ENCODE data around the gene PCNA. TPM values are rescaled to one million over a fixed set of nuclear protein-coding genes. Genes with fewer than 3 reads are reported as not detected.

Gene PCNA
- total RNA-seq, 1 experiment from 2014 or later, result 273 TPM

DNA sequence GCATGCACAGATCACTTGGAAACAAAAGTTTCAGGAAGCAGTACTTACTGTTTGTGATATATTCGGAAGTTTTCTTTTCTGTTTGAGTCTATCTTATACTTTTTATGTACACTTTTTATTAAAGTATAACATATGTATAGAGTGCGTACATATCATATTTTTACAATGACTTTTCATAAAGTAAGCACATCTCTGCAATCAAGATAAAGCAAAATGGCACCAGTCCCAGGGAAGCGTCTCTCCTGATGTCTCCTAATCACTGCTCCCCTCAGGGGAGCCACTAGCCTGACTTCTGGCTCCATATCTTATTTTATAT, 33.4 kb upstream of the PCNA start:
- Histone ChIP-seq H3K9me2 (ENCODE audit: insufficient read depth) (no peaks in the 10 kb centered on the region), H3K36me3 (ENCODE audit: control insufficient read depth in 1 of 2, insufficient read depth in 2 of 2, low read length in 2 of 2) (no peaks in the 10 kb centered on the region), H3K9me3 (ENCODE audit: control insufficient read depth in 1 of 2, insufficient read depth in 1 of 2, low read depth in 1 of 2, low read length in 2 of 2) (no peaks in the 10 kb centered on the region), H3K27me3 (ENCODE audit: insufficient read depth, low read length) (no peaks in the 10 kb centered on the region), H3K27ac (ENCODE audit: low read depth, low read length) (peak overlapping the region; percentile 39; the same call in 1 of the 2 replicates), H4K20me1 (ENCODE audit: insufficient read depth) (no peaks in the 10 kb centered on the region), H3K4me1 (ENCODE audit: control insufficient read depth in 1 of 2, insufficient read depth in 2 of 2, low read length in 2 of 2) (peaks cover 36 to 82% of the 10 kb centered on the region in 2 experiments), H3K79me2 (ENCODE audit: insufficient read depth, low read length) (peaks cover 45% of the 10 kb centered on the region), H2AFZ (ENCODE audit: low read depth, low read length, poor library complexity, severe bottlenecking) (no peak overlapping the region), H3K9ac (ENCODE audit: low read length) (peak overlapping the region; percentile 62), H3K4me2 (ENCODE audit: low read length) (peak overlapping the region; percentile 69), H3K4me3 (replicated peaks in 1 of 2; ENCODE audit: low read depth in 1 of 2, low read length in 2 of 2) (peak overlapping the region in 1 of 2 experiments; percentile 31; a peak in 1 of 4 replicates)
- TF ChIP-seq SIN3A (IDR thresholded peaks at IDR 0.05; ENCODE audit: low read depth) (no peak), CBX3 (IDR thresholded peaks at IDR 0.05; ENCODE audit: low read depth) (no peak), ELF1 (IDR thresholded peaks at IDR 0.05; ENCODE audit: borderline replicate concordance, low read depth) (no peak), FOSL1 (IDR thresholded peaks at IDR 0.05; ENCODE audit: low read depth) (no peak), CEBPB (IDR thresholded peaks at IDR 0.05; ENCODE audit: low read depth) (no peak), RAD21 (IDR thresholded peaks at IDR 0.05; ENCODE audit: low read depth) (no peak), JUND (IDR thresholded peaks at IDR 0.05) (no peak), SP1 (IDR thresholded peaks at IDR 0.05; ENCODE audit: low read depth) (no peak), YY1 (IDR thresholded peaks at IDR 0.05; ENCODE audit: extremely low read depth, insufficient replicate concordance, low read depth, low read length) (no peak), EZH2 (IDR thresholded peaks at IDR 0.05) (no peak)
- TF ChIP-seq, protein P1, sequence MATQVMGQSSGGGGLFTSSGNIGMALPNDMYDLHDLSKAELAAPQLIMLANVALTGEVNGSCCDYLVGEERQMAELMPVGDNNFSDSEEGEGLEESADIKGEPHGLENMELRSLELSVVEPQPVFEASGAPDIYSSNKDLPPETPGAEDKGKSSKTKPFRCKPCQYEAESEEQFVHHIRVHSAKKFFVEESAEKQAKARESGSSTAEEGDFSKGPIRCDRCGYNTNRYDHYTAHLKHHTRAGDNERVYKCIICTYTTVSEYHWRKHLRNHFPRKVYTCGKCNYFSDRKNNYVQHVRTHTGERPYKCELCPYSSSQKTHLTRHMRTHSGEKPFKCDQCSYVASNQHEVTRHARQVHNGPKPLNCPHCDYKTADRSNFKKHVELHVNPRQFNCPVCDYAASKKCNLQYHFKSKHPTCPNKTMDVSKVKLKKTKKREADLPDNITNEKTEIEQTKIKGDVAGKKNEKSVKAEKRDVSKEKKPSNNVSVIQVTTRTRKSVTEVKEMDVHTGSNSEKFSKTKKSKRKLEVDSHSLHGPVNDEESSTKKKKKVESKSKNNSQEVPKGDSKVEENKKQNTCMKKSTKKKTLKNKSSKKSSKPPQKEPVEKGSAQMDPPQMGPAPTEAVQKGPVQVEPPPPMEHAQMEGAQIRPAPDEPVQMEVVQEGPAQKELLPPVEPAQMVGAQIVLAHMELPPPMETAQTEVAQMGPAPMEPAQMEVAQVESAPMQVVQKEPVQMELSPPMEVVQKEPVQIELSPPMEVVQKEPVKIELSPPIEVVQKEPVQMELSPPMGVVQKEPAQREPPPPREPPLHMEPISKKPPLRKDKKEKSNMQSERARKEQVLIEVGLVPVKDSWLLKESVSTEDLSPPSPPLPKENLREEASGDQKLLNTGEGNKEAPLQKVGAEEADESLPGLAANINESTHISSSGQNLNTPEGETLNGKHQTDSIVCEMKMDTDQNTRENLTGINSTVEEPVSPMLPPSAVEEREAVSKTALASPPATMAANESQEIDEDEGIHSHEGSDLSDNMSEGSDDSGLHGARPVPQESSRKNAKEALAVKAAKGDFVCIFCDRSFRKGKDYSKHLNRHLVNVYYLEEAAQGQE (IDR thresholded peaks at IDR 0.05; ENCODE audit: low read depth), result no peak
- TF ChIP-seq, protein P2, sequence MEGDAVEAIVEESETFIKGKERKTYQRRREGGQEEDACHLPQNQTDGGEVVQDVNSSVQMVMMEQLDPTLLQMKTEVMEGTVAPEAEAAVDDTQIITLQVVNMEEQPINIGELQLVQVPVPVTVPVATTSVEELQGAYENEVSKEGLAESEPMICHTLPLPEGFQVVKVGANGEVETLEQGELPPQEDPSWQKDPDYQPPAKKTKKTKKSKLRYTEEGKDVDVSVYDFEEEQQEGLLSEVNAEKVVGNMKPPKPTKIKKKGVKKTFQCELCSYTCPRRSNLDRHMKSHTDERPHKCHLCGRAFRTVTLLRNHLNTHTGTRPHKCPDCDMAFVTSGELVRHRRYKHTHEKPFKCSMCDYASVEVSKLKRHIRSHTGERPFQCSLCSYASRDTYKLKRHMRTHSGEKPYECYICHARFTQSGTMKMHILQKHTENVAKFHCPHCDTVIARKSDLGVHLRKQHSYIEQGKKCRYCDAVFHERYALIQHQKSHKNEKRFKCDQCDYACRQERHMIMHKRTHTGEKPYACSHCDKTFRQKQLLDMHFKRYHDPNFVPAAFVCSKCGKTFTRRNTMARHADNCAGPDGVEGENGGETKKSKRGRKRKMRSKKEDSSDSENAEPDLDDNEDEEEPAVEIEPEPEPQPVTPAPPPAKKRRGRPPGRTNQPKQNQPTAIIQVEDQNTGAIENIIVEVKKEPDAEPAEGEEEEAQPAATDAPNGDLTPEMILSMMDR (IDR thresholded peaks at IDR 0.05 in 2 of 3, conservative IDR thresholded peaks at IDR 0.05 in 1 of 3; ENCODE audit: borderline replicate concordance in 1 of 3, insufficient read depth in 1 of 3, low read depth in 2 of 3, low read length in 2 of 3), result no peak
- TF ChIP-seq, protein P3, sequence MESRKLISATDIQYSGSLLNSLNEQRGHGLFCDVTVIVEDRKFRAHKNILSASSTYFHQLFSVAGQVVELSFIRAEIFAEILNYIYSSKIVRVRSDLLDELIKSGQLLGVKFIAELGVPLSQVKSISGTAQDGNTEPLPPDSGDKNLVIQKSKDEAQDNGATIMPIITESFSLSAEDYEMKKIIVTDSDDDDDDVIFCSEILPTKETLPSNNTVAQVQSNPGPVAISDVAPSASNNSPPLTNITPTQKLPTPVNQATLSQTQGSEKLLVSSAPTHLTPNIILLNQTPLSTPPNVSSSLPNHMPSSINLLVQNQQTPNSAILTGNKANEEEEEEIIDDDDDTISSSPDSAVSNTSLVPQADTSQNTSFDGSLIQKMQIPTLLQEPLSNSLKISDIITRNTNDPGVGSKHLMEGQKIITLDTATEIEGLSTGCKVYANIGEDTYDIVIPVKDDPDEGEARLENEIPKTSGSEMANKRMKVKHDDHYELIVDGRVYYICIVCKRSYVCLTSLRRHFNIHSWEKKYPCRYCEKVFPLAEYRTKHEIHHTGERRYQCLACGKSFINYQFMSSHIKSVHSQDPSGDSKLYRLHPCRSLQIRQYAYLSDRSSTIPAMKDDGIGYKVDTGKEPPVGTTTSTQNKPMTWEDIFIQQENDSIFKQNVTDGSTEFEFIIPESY (IDR thresholded peaks at IDR 0.05; ENCODE audit: extremely low read depth, insufficient replicate concordance, low read length), result no peak
- TF ChIP-seq, protein P4, sequence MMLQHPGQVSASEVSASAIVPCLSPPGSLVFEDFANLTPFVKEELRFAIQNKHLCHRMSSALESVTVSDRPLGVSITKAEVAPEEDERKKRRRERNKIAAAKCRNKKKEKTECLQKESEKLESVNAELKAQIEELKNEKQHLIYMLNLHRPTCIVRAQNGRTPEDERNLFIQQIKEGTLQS (IDR thresholded peaks at IDR 0.05), result no peak
- ATAC-seq (no peak), DNase-seq (ENCODE audit: low read depth, low spot score) (no peak)
- RAD21 ChIA-PET (ENCODE audit: low non-redundant PET in 1 of 2, low total read pairs in 2 of 2, uncharacterized antibody in 2 of 2, unreplicated experiment in 2 of 2), result interaction anchor here in 1 of 2 experiments (1.0 kb wide), 1 partner anchor 26 kb away, joined by 4 read pairs; the partner anchor contains the start of gene CDS2
- BruUV-seq (replicated peaks), result no TSS peak
- intact Hi-C loops (cut with micrococcal nuclease), result no loop called here
- CTCF ChIA-PET, result interaction anchor here (0.7 to 1.5 kb wide), 3 partner anchors 14 to 96 kb away, joined by 4 to 8 read pairs (median 6); partner anchors contain the start of gene CDS2
- POLR2A ChIA-PET, result interaction anchor here (2.3 kb wide), 1 partner anchor 26 kb away, joined by 10 read pairs; the partner anchor contains the start of gene CDS2
